Measurements from ENCODE around the gene GRID1.

GRID1 gene

DNA sequence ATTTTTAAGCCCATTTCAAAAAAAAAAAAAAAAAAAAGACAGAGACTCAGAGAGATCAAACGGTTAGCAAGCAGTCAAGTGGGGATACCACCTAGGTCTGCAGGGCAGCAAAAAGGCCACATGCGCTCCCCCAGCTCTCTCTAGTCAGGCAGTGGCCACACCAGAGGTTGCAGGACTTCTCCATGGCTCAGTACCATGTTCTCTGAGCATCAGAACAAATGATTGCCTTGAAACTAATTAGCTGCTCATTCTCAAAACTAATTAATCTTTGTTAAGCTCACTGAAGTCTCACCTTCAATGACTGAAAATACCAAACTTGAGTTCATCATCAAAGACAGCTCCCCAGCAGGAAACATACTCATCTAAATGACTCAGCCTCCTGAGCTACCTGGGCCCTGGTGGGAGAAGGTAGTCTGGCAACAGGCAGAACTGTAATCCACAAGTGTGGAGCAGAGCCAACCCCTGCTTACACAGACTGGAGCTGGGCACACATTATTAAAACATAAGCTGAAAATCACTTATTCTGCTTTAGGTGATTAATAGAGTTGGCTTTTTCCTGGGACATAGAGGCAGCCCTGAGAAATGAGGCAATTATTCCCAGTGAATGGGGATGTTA, 319.6 kb downstream of the GRID1 start:
- TF ChIP-seq ZFX (IDR thresholded peaks at IDR 0.05; ENCODE audit: borderline replicate concordance) = no peak
- no peak for TF ChIP-seq CTCF (IDR thresholded peaks at IDR 0.05)

GRCh38 chr10:86045896-86046295, 320.7 kb downstream of the GRID1 start:
- H3K27ac ChIP-seq = no peak overlapping the region
- TF ChIP-seq ZFX (IDR thresholded peaks at IDR 0.05; ENCODE audit: borderline replicate concordance) (no peak), CTCF (IDR thresholded peaks at IDR 0.05) (no peak)

More for the DNA sequence above, 319.6 kb downstream of the GRID1 start:
- H3K27ac ChIP-seq = no peak overlapping the region

- H3K27ac ChIP-seq = no peak overlapping the region
- TF ChIP-seq ZFX (IDR thresholded peaks at IDR 0.05; ENCODE audit: borderline replicate concordance) = no peak
- no peak for TF ChIP-seq CTCF (IDR thresholded peaks at IDR 0.05)
Measured at GRCh38 chr10:86044029-86044428, 322.6 kb downstream of the GRID1 start.

DNA sequence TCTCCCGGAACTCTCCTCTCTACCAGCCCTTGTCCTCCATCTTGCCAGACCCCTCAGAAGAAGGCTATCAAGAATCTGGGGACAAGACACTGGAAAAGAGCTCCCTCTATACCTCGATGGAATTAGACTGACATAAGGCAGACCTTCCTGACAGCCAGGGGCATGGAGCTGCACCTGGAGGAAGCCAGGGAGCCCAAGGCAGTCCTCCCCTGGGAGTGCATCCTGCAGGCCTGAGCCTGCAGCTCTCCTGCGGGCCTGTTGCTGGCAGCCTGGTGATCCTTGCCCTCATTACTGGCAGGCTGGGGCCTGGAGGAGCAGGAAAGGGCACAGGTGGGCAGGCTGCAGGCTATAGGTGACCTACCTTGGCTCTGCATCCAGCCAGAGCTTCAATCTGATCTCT, 323.4 kb downstream of the GRID1 start:
- TF ChIP-seq ZFX (IDR thresholded peaks at IDR 0.05; ENCODE audit: borderline replicate concordance) = no peak
- TF ChIP-seq CTCF (IDR thresholded peaks at IDR 0.05) = no peak
- no peak overlapping the region for H3K27ac ChIP-seq

GRCh38 chr10:86042161-86042560, 324.4 kb downstream of the GRID1 start:
- H3K27ac ChIP-seq = no peak overlapping the region
- TF ChIP-seq ZFX (IDR thresholded peaks at IDR 0.05; ENCODE audit: borderline replicate concordance) (no peak), CTCF (IDR thresholded peaks at IDR 0.05) (no peak)

- TF ChIP-seq CTCF (IDR thresholded peaks at IDR 0.05) (no peak), ZFX (IDR thresholded peaks at IDR 0.05; ENCODE audit: borderline replicate concordance) (no peak)
- H3K27ac ChIP-seq = no peak overlapping the region
Measured at GRCh38 chr10:86041116-86041515, 325.5 kb downstream of the GRID1 start.

GRCh38 chr10:86038371-86038770, 328.2 kb downstream of the GRID1 start:
- TF ChIP-seq CTCF (IDR thresholded peaks at IDR 0.05) (no peak), ZFX (IDR thresholded peaks at IDR 0.05; ENCODE audit: borderline replicate concordance) (no peak)
- H3K27ac ChIP-seq = no peak overlapping the region

Data from 22Rv1 (cell line).